HepG2 (cell line): ENCODE measurements around the gene SEL1L2. TPM values are rescaled to one million over a fixed set of nuclear protein-coding genes. Genes with fewer than 3 reads are reported as not detected.

ENCODE experiments used
- ATAC-seq: fragments of 200-7000 bp; cut with Tn5 transposase; 3 replicates; pipeline ENCODE4 v1.9.1; 2020; ENCODE audit warnings: mild to moderate bottlenecking, moderate library complexity
- BruUV-seq: library from RNA; stranded (reverse); fragments of 400-500 nt; replicated peaks from 2 replicates; lab custom pipeline; 2021; lab: Mats Ljungman, UMichigan
- CTCF ChIA-PET: fragments of 300-600 bp; formaldehyde crosslinking; extraction: SDS; loops from one replicate; lab custom pipeline; 2021; ENCODE audit warnings: low total read pairs, inconsistent platforms, low intra/inter-chr PET ratio; lab: Yijun Ruan, JAX
- POLR2A ChIA-PET: fragments of 350-600 bp; sonication (Branson Sonifier 250); formaldehyde crosslinking; loops from one replicate; lab custom pipeline; 2020; ENCODE audit warnings: antibody characterized with exemption, inconsistent platforms; lab: Yijun Ruan, JAX
- DNase-seq: peaks from one replicate; pipeline ENCODE4 v3.0.0-alpha.2; 2015; ENCODE audit warnings: low spot score
- FAIRE-seq: peaks from 3 replicates; lab custom pipeline; 2011; peaks lifted over from hg19 to GRCh38; lab: Jason Lieb, UNC
- H2AFZ ChIP-seq: one replicate; pipeline ENCODE4 v1.6.1; 2011; ENCODE audit warnings: low read length, inconsistent platforms
- H3K27ac ChIP-seq: fragments of 300-600 bp; 3 replicates; pipeline ENCODE4 v1.8.0; 2011; ENCODE audit warnings: mixed run types, mild to moderate bottlenecking, mixed read lengths, low read length, inconsistent platforms; ENCODE audit not compliant: insufficient read depth; ENCODE audit errors: extremely low read length
- H3K27me3 ChIP-seq, 2 experiments: fragments of 200-600 bp in 1 of 2; 2 replicates in 1 of 2; 3 replicates in 1 of 2; pipeline versions ENCODE4 v1.6.0 to v1.8.0; 2011; ENCODE audit warnings: low read length in 2 of 2, mild to moderate bottlenecking in 2 of 2, moderate library complexity in 2 of 2, inconsistent platforms in 1 of 2; ENCODE audit not compliant: insufficient read depth in 2 of 2, control insufficient read depth in 1 of 2
- H3K36me3 ChIP-seq, 2 experiments: fragments of 200-600 bp in 1 of 2; replicated peaks in 1 of 2; 2 replicates in 1 of 2; 3 replicates in 1 of 2; pipeline versions ENCODE4 v1.5.1 to v1.8.0; 2011; ENCODE audit warnings: low read length in 2 of 2, inconsistent platforms in 1 of 2; ENCODE audit not compliant: insufficient read depth in 2 of 2, control insufficient read depth in 1 of 2
- H3K4me1 ChIP-seq: 2 replicates; pipeline ENCODE4 v1.5.1; 2012; ENCODE audit warnings: low read length, inconsistent platforms; ENCODE audit not compliant: insufficient read depth
- H3K4me2 ChIP-seq: 2 replicates; pipeline ENCODE4 v1.6.0; 2011; ENCODE audit warnings: low read depth, low read length, inconsistent platforms
- H3K4me3 ChIP-seq, 3 experiments: fragments of 200-600 bp in 1 of 3; sonication (generic), shearing (Covaris generic) in 1 of 3; replicated peaks in 1 of 3; 2 replicates each; pipeline ENCODE4 v1.5.1; 2011 to 2016; ENCODE audit warnings: low read length in 3 of 3, inconsistent platforms in 2 of 3, low read depth in 2 of 3, mild to moderate bottlenecking in 2 of 3, control low read depth in 1 of 3, mixed read lengths in 1 of 3; ENCODE audit not compliant: insufficient read depth in 1 of 3
- H3K79me2 ChIP-seq: one replicate; pipeline ENCODE4 v1.6.1; 2011; ENCODE audit warnings: low read length, inconsistent platforms; ENCODE audit not compliant: insufficient read depth
- H3K9ac ChIP-seq: 2 replicates; pipeline ENCODE4 v1.6.0; 2011; ENCODE audit warnings: mild to moderate bottlenecking, low read depth, low read length, inconsistent platforms; ENCODE audit not compliant: insufficient read depth
- H3K9me3 ChIP-seq: 2 replicates; pipeline ENCODE4 v1.5.1; 2012; ENCODE audit warnings: mild to moderate bottlenecking, low read length
- H4K20me1 ChIP-seq: 2 replicates; pipeline ENCODE4 v1.6.0; 2011; ENCODE audit warnings: inconsistent platforms, mild to moderate bottlenecking, low read length, moderate library complexity; ENCODE audit not compliant: insufficient read depth
- FOXK2 ChIP-seq: fragments of 450-650 bp; IDR thresholded peaks from 2 replicates; pipeline ENCODE4 v1.6.1; 2016
- HCFC1 ChIP-seq: fragments of 150-350 bp; IDR thresholded peaks from 2 replicates; pipeline ENCODE4 v1.6.1; 2014; ENCODE audit warnings: low read depth, low read length
- MAF1 ChIP-seq: sonication (generic); formaldehyde crosslinking; IDR thresholded peaks from 2 replicates; pipeline ENCODE4 v1.5.0; 2020; ENCODE audit warnings: missing genetic modification reagents, borderline replicate concordance
- NCOA5 ChIP-seq: sonication (generic); formaldehyde crosslinking; IDR thresholded peaks from 2 replicates; pipeline ENCODE4 v1.4.0; 2020; ENCODE audit warnings: missing genetic modification reagents
- PBX2 ChIP-seq: IDR thresholded peaks from 2 replicates; pipeline ENCODE4 v1.6.1; 2016; ENCODE audit warnings: control low read depth
- ZFP36 ChIP-seq: fragments of 150-350 bp; IDR thresholded peaks from 2 replicates; pipeline ENCODE4 v1.6.1; 2018; ENCODE audit warnings: borderline replicate concordance, low read length, low read depth; ENCODE audit not compliant: partially characterized antibody
- ZNF329 ChIP-seq: sonication (generic); formaldehyde crosslinking; IDR thresholded peaks from 2 replicates; pipeline ENCODE4 v1.9.0; 2021; ENCODE audit warnings: low read depth, mild to moderate bottlenecking, missing genetic modification reagents
- ZNF558 ChIP-seq: sonication (generic); formaldehyde crosslinking; IDR thresholded peaks from 2 replicates; pipeline ENCODE4 v1.9.0; 2022; ENCODE audit warnings: mild to moderate bottlenecking, missing genetic modification reagents, borderline replicate concordance
- ZNF609 ChIP-seq: sonication (generic); formaldehyde crosslinking; IDR thresholded peaks from 2 replicates; pipeline ENCODE4 v1.4.0; 2020; ENCODE audit warnings: mild to moderate bottlenecking, missing genetic modification reagents, borderline replicate concordance
- ZNF646 ChIP-seq: sonication (generic); formaldehyde crosslinking; IDR thresholded peaks from 2 replicates; pipeline ENCODE4 v1.9.0; 2021; ENCODE audit warnings: mild to moderate bottlenecking, missing genetic modification reagents
- ZNF777 ChIP-seq: sonication (generic); formaldehyde crosslinking; IDR thresholded peaks from 2 replicates; pipeline ENCODE4 v1.4.0; 2020; ENCODE audit warnings: missing genetic modification reagents
- ZNF883 ChIP-seq: sonication (generic); formaldehyde crosslinking; IDR thresholded peaks from 2 replicates; pipeline ENCODE4 v1.5.1; 2020; ENCODE audit warnings: mild to moderate bottlenecking, missing genetic modification reagents; ENCODE audit errors: not compliant biosample characterization
- ZZZ3 ChIP-seq: sonication (generic); formaldehyde crosslinking; IDR thresholded peaks from 2 replicates; pipeline ENCODE4 v1.4.0; 2020; ENCODE audit warnings: missing genetic modification reagents, mild to moderate bottlenecking, borderline replicate concordance
- WGBS: methylation state at CpG from one replicate; pipeline ENCODE4 v1.1.6; 2017; ENCODE audit warnings: low lambda C conversion rate; 5-methylcytosine and 5-hydroxymethylcytosine counted together
- in situ Hi-C: cut with HindIII; loops from 2 replicates; pipeline ENCODE4 v1.10.0; 2017; ENCODE audit warnings: low pct_unique_long_range_greater_than_20kb; ENCODE audit not compliant: extremely low pct_ligation_motif_present
- intact Hi-C: fragments of 100-400 bp; cut with micrococcal nuclease; formaldehyde crosslinking; loops from one replicate; pipeline ENCODE4 v1.10.0; 2022; ENCODE audit not compliant: unreplicated experiment
- polyA plus RNA-seq, 8 experiments: library from polyadenylated mRNA; depleted of rRNA in 3 of 8; stranded (reverse) in 7 of 8; unstranded in 1 of 8; fragments of >200 nt; fragmentation: Illumina TruSeq in 4 of 8; extraction: Trizol in 4 of 8; gene quantifications; 2 replicates each; pipeline versions ENCODE4 v1.2.1 to v1.2.3, GENCODE V29; 2011 to 2016; ENCODE audit warnings: low read depth in 4 of 8, missing spikeins in 1 of 8, mixed read lengths in 1 of 8; ENCODE audit not compliant: insufficient read depth in 1 of 8
- total RNA-seq, 5 experiments: library from RNA; depleted of rRNA; stranded (reverse); fragments of >200 nt; fragmentation: Illumina TruSeq; extraction: Trizol; gene quantifications; 2 replicates each; pipeline ENCODE4 v1.2.3, GENCODE V29; 2016; ENCODE audit warnings: low read depth in 1 of 5

SEL1L2 gene
- total and polyA plus RNA-seq, 2 of the 13 experiments (the other 11 are each of a cell fraction or from before 2014, with no cell fraction given): not detected

- TF ChIP-seq PBX2 (CRISPR knock-in tag) (no peak), NCOA5 (CRISPR knock-in tag) (no peak), ZNF558 (CRISPR knock-in tag) (no peak), ZFP36 (no peak), ZNF609 (no peak), ZNF646 (no peak), MAF1 (CRISPR knock-in tag) (no peak), HCFC1 (no peak), ZZZ3 (no peak), ZNF329 (CRISPR knock-in tag) (no peak), ZNF777 (CRISPR knock-in tag) (no peak), FOXK2 (no peak), ZNF883 (CRISPR knock-in tag) (no peak)
- TF ChIP-seq, all 625 proteins: peak for 0
- FAIRE-seq (no peak), ATAC-seq (no peak), DNase-seq (no peak)
- 17% methylated on average over 2 of the region's 2 CpGs for WGBS
- ChIA-PET POLR2A (no interaction called here), CTCF (no interaction called here)
- Histone ChIP-seq H3K79me2 (no peaks in the 10 kb centered on the region), H3K4me1 (no peaks in the 10 kb centered on the region), H4K20me1 (no peaks in the 10 kb centered on the region), H3K27ac (no peak overlapping the region), H2AFZ (no peak overlapping the region), H3K4me3 (no peak overlapping the region), H3K9ac (no peak overlapping the region), H3K4me2 (no peak overlapping the region), H3K27me3 (peaks cover 0 to 16% of the 10 kb centered on the region in 2 experiments; a peak in 2 of 5 replicates), H3K36me3 (no peaks in the 10 kb centered on the region), H3K9me3 (no peaks in the 10 kb centered on the region)
- intact Hi-C loops (no loop called here), in situ Hi-C loops (no loop called here)
- BruUV-seq: no TSS peak
These were observed 128.2 kb downstream of the SEL1L2 start for GRCh38 chr20:13862245-13862644.
